GM12865 (cell line): ENCODE data around the gene RHOG.

Source experiments
- DNase-seq: peaks from one replicate; pipeline ENCODE4 v3.0.0; 2010; ENCODE audit warnings: low read depth
- H3K4me3 ChIP-seq: 2 replicates; pipeline ENCODE4 v1.5.1; 2011; ENCODE audit warnings: mild to moderate bottlenecking, low read depth, low read length, control low read depth
- TF ChIP-seq, protein P1 (sequence below): IDR thresholded peaks from 2 replicates; pipeline ENCODE4 v1.5.1; 2011; ENCODE audit warnings: low read length, control low read depth, low read depth, inconsistent platforms; ENCODE audit not compliant: insufficient read depth; ENCODE audit errors: missing control alignments

Gene RHOG

GRCh38 chr11:3840870-3841425 lies at the start of gene RHOG:
RHOG (minus strand) TSS chr11:3840959; CDS start chr11:3828138, 12,821 bp downstream.
- TF ChIP-seq, protein P1, sequence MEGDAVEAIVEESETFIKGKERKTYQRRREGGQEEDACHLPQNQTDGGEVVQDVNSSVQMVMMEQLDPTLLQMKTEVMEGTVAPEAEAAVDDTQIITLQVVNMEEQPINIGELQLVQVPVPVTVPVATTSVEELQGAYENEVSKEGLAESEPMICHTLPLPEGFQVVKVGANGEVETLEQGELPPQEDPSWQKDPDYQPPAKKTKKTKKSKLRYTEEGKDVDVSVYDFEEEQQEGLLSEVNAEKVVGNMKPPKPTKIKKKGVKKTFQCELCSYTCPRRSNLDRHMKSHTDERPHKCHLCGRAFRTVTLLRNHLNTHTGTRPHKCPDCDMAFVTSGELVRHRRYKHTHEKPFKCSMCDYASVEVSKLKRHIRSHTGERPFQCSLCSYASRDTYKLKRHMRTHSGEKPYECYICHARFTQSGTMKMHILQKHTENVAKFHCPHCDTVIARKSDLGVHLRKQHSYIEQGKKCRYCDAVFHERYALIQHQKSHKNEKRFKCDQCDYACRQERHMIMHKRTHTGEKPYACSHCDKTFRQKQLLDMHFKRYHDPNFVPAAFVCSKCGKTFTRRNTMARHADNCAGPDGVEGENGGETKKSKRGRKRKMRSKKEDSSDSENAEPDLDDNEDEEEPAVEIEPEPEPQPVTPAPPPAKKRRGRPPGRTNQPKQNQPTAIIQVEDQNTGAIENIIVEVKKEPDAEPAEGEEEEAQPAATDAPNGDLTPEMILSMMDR = no peak
- peak; percentile 88 for DNase-seq
- H3K4me3 ChIP-seq = peak within 1 kb of the TSS; percentile 66

DNA sequence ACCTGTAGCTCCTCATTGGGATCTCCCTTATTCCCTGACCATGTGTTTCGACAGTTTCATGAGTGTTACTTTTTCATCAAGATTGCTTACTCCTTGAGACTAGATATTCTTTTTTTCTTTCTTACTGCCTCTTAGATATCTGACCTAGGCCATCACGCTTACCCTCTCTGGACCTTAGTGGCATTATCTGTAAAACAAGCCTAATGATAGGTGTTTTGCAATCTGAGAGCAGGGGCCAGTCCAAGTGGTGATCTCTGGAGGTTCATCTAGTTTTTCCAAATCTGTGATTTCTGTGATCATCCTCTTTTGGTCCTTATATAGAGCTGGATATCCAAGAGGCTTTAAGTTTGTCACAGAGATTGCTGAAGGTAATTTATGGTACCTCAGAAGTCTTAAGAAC lies 49.3 kb upstream of the RHOG start:
- no peak for DNase-seq
- TF ChIP-seq, protein P1 = no peak
- no peak overlapping the region for H3K4me3 ChIP-seq

- TF ChIP-seq, protein P1 = no peak
- no peak for DNase-seq
- H3K4me3 ChIP-seq = no peak overlapping the region
Measured at GRCh38 chr11:3888876-3889275, 48.1 kb upstream of the RHOG start.

DNA sequence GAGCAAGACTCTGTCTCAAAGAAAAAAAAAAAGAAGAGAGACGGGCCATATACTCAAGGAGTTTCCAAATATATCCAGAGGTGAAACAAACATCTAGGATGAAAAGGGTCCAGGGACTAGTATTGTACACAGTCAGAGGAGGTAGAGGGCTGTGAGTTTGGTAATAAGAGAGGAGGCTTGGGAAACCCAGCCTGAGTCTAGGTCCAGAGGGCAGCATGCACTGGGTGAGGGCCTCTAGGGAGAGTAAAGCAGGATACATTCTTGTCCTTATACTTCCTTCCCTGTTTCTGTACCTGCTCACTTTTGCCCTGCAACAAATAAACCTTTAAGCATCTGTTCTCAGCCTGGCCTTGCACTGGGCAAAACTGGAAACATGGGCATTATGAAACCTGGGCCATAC lies 46.2 kb upstream of the RHOG start:
- TF ChIP-seq, protein P1 = no peak
- DNase-seq = no peak
- H3K4me3 ChIP-seq = no peak overlapping the region

DNA sequence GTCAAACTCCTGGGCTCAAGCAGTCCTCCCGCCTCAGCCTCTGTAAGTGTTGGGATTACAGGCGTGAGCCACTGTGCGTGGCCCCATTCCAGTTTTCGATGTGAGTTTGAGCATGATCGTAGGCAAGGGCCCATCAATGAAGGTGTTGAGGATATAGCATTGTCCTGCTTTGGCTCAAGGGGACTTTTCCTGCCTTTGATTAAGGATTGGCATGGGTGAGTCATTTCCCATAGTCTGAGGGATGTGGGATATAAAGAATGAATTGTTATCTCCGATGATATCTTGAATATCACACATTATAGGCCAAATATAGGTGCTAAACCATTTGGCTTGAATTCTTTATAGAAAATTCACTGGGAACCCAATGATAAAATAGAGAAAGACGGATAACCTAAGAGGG lies 45.1 kb upstream of the RHOG start:
- DNase-seq = no peak
- TF ChIP-seq, protein P1 = no peak
- no peak overlapping the region for H3K4me3 ChIP-seq

- no peak for DNase-seq
- TF ChIP-seq, protein P1 = no peak
- no peak overlapping the region for H3K4me3 ChIP-seq
Measured at GRCh38 chr11:3882655-3883054, 41.9 kb upstream of the RHOG start.

DNA sequence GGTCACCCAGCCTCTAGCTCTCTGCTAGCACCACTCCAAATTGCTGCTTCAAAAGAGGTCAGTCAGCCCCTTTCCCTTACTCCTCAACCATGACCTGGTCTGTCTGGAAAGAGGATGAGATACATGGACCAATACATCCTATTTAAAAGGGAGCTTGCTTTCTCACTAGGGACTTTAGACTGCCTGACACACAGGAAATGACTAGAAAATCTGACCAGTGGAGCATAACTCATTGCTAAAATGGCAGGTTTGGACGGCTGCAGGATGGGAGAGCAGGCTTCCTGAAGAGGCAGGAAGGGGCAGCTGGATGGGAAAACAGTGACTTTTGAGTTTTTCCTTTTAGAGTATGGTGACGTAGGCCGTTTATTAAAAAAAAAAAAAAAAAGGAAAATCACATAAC lies 40.0 kb upstream of the RHOG start:
- DNase-seq = peak; percentile 72
- H3K4me3 ChIP-seq = peak overlapping the region; percentile 5; the same call in 1 of the 2 replicates
- TF ChIP-seq, protein P1 = no peak
